RWPE1 (cell line): ENCODE data around the gene MRPS27.
"Not testable (repeated sequence)": the region's sequence is repeated elsewhere in the genome, so short reads cannot be mapped to it uniquely, and the experiment has no call there.

Experiments
- CTCF ChIA-PET: fragments of 350-600 bp; sonication (Branson Sonifier 250); formaldehyde crosslinking; extraction: SDS; loops from one replicate; lab custom pipeline; 2021; lab: Yijun Ruan, JAX
- POLR2A ChIA-PET: fragments of 400-600 bp; formaldehyde crosslinking; extraction: SDS; loops from one replicate; lab custom pipeline; 2020; ENCODE audit warnings: antibody characterized with exemption; ENCODE audit not compliant: low non-redundant PET; lab: Yijun Ruan, JAX
- DNase-seq: peaks from one replicate; pipeline ENCODE4 v3.0.0; 2012; ENCODE audit warnings: low spot score
- H3K27ac ChIP-seq: fragments of 450-650 bp; 2 replicates; pipeline ENCODE4 v1.5.1; 2017
- CTCF ChIP-seq: fragments of 450-650 bp; conservative IDR thresholded peaks from 2 replicates; pipeline ENCODE4 v1.5.1; 2017; ENCODE audit warnings: low read depth, mild to moderate bottlenecking

Gene MRPS27

GRCh38 chr5:72305194-72306142 is 14.6 kb downstream of the MRPS27 start:
- TF ChIP-seq CTCF: no peak
- DNase-seq: no peak
- CTCF ChIA-PET: interaction anchor here (0.6 kb wide), 1 partner anchor 534 kb away, joined by 3 read pairs; no protein-coding TSS in a partner anchor
- H3K27ac ChIP-seq: no peak overlapping the region
- POLR2A ChIA-PET: no interaction called here

- TF ChIP-seq CTCF: no peak
- ChIA-PET POLR2A (no interaction called here), CTCF (no interaction called here)
- no peak overlapping the region for H3K27ac ChIP-seq
- no peak for DNase-seq
Measured at GRCh38 chr5:72302171-72302570, 17.9 kb downstream of the MRPS27 start.

GRCh38 chr5:72301557-72301956 is 18.5 kb downstream of the MRPS27 start:
- H3K27ac ChIP-seq: no peak overlapping the region
- ChIA-PET POLR2A (no interaction called here), CTCF (no interaction called here)
- no peak for TF ChIP-seq CTCF
- DNase-seq: no peak

GRCh38 chr5:72300590-72301339 is 19.3 kb downstream of the MRPS27 start:
- TF ChIP-seq CTCF: no peak
- CTCF ChIA-PET: interaction anchor here (0.6 kb wide), 1 partner anchor 7 kb away, joined by 3 read pairs; no protein-coding TSS in a partner anchor
- DNase-seq: no peak
- H3K27ac ChIP-seq: no peak overlapping the region
- POLR2A ChIA-PET: no interaction called here

- POLR2A ChIA-PET: interaction anchor here (0.6 kb wide), 1 partner anchor 132 kb away, joined by 4 read pairs; no protein-coding TSS in a partner anchor
Measured at GRCh38 chr5:72298711-72299110, 21.3 kb downstream of the MRPS27 start.

GRCh38 chr5:72298136-72298535 is 21.9 kb downstream of the MRPS27 start:
- CTCF ChIA-PET, H3K27ac ChIP-seq, DNase-seq: not testable (repeated sequence)
- POLR2A ChIA-PET: interaction anchor here (0.6 kb wide), 1 partner anchor 131 kb away, joined by 4 read pairs; no protein-coding TSS in a partner anchor

More at GRCh38 chr5:72298711-72299110, 21.3 kb downstream of the MRPS27 start:
- no peak overlapping the region for H3K27ac ChIP-seq
- CTCF ChIA-PET: interaction anchor here (0.6 kb wide), 1 partner anchor 22 kb away, joined by 6 read pairs; no protein-coding TSS in a partner anchor
- no peak for TF ChIP-seq CTCF
- no peak for DNase-seq
